Measurements from ENCODE around the gene GLRA3. TPM values are rescaled to one million over a fixed set of nuclear protein-coding genes. Genes with fewer than 3 reads are reported as not detected.

Gene GLRA3
- not detected in 5 replicates for total RNA-seq (2022; extraction: Qiagen RNA extraction; ENCODE audit: low read depth)

GRCh38 chr4:174828845-174829701 is at the start of gene GLRA3:
TSS of gene GLRA3 (minus strand) at chr4:174829247. CDS start at chr4:174828811, 436 bp downstream.

Other genes with a start within 250 kb of the GLRA3 start
- gene ADAM29, start 89.1 kb upstream of the GLRA3 start, total RNA-seq (2022; extraction: Qiagen RNA extraction; ENCODE audit: low read depth) = not detected in 5 replicates

All from A549 treated with ZK216348 at 1 μM for 4 hours (cell line).